GM21515 (cell line): ENCODE data around the gene STRADB.
"Not testable (repeated sequence)": the region's sequence is repeated elsewhere in the genome, so short reads cannot be mapped to it uniquely, and the experiment has no call there.

Experiments used
- ATAC-seq: cut with Tn5 transposase; IDR thresholded peaks from one replicate; pipeline ENCODE4 v1.9.1; 2021; ENCODE audit not compliant: unreplicated experiment

The STRADB gene

DNA sequence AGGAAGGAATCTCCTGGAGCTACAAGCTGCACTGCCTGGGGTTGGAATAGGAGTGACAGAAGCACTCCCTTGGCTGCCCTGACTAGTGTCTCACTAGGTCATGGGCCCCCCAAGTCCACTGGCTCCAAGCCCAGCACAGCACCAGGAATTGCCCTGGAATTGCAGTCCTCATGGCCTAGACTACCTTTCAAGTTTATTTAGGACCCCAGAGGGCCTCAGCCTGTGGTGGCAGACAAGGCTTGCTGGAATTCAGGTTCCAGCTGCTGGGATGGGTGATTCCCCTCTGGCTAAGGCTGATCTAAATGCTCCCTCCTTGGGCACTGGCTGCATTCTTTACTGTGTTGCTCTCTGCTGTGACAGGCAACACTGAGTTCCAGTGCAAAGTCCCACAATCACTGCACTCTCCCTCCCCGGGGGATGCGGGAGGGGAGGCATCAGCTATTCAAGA lies 14.0 kb downstream of the STRADB start:
- no peak for ATAC-seq

DNA sequence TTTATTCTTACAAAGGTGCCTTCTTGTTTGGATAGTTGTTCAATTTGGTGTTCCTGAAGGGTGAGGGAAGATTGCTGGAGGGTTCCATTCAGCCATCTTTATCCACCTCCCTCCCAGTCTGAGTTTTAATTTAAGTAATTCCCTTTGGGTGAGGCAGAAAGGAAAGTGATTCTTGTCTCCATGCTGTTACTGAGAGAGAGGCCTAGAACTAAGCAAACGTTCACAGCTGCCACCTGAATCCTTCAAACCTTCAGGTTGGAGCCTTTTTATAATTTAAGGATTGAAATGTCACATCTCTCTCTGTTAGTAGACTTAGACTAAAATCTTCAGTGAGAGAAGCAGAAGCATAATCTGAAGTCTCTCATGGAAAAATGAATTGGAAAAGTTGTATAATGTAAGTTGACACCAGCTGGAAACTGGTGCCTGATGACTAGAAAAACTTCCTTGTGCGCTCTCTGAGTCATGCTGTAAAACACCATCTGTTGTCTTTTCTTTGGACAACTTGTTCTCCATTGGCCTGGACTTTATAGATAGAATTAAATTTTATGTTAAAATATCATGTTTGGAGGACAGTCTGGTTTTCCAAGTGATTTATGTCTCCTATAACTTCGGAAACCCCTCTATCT lies 14.6 kb downstream of the STRADB start:
- ATAC-seq, result no peak

DNA sequence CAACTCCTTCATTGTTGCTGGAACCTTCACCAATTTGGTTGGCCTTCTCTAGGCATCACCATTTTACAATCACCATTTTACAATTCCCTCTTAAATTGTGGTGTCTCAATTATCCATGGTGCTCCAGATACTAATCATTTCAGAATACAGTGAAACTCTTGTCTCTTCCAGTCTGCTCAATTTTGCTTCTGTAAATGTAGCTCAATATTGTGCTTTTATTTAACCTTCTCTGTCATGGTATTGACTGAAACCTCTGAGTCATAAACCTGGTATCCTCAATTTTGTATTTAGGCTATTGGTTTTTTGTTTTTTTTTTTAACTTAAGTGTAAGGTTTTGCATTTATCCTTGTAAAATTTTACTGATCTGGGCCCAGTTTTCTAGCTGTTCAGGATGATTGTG lies 16.1 kb downstream of the STRADB start:
- no peak for ATAC-seq

DNA sequence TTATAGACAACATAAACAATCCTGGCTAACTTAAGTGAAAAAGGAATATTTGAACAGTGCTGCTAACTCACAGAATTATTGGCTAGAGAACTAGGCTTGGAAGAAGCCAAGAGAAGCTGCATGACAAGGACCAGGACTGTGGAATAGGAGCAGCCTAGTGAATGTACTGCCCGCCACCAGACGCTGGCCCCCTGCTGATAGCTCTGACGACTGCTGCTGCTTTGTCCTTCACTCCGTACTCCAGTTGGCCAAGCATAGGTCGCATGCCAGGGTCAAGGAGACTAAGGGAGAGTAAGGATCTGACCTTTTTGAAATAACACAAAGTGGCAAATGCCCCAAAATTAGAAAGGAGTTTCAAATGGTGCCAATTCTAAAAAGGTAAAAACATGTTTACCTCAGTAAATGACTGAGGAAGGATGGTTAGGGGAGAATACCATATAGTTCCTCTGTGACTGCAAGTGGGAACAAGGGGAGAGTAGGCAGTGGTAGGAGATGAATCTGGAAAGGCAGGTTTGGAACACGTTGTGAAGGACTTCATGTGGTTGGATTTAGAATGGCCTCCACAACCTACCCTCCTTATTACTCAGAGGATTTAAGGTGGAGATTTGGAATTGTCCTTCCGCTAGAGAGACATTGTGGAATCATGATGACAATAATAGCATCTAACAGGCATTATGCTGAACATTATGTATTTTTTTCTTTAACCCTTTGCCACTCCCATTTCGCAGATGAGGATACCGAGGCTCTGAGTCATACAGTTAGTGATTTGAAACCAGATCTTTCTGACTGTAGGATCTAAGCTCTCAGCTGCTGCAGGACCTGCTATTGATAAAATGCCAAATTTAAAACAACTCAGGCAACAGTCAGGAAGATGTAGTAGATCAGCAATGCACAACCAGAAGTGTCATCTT lies 19.5 kb downstream of the STRADB start:
- ATAC-seq, result no peak

DNA sequence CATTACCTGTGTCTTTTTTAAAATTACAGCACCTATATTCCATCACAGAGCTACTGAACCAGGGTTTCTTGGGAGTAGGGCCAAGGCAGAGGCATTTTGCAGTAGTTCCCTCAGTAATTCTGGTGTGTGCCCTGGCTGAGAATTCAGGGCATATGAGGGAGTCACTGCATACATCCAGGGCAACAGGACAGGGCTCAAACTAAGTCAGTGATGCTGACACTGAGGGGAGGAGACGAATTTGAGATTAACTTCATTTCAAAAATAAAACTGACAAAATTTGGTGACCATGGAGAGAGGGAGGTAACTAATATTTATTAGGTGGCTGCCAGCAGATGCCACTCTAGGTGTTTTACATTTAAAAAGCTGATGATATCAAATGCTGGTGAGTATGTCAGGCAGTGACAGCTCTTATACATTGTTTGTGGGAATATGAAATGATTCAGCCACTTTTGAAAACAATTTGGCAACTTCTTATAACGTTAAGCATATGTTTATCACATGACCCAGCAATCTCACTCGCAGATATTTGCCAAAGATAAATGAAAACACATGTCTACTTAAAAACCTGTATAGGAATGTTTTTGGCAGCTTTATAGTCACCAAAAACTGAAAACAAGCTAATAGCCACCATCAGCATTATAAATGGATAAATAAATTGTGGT lies 20.3 kb downstream of the STRADB start:
- ATAC-seq, result no peak

DNA sequence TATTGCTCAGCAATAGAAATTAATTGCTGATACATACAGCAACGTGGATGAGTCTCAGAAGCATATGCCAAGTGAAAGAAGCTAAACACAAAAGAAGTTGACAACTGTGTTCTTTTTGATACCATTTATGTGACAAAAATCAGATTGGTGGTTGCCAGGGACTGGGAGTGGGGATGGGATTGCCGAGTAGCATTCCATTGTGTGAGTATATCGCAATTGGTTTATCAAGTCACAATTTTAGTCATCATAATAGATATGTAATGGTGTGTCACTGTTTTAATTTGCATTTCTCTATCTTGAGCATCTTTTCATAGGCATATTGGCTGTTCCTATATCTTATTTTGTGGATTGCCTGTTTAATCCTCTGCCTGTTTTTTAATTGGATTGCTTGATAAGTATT lies 20.9 kb downstream of the STRADB start:
- no peak for ATAC-seq

DNA sequence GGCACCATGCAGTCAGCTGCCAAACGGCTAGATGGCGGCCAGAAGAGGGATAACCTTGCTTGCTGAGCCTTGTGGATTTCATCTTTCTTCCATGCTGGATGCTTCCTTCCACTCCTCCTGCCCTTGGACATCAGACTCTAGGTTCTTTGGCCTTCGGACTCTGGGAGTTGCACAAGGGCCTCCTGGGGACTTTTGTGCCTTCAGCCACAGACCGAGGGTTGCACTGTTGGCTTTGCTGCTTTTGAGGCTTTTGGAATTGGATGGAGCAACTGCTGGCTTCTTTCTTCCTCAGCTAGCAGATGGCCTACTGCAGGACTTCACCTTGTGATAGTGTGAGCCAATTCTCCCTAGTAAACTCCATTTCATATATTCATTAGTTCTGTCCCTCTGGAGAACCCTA lies 31.0 kb downstream of the STRADB start:
- no peak for ATAC-seq

DNA sequence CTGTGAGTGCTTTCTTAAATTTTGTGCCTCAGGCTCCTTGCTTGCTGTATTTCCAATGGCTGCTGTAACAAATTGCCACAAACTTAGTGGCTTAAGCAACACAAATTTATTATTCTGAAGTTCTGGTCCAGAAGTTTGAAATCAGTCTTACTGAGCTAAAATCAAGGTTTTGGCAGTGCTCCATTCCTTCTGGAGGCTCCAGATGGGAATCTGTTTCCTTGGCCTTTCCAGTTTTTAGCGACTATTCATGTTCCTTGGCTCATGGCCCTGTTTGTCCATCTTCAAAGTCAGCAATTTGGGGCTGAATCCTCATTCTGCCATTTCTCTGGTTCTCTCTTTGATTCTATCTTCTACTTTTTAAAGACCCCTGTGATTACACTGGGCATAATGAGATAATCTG lies 31.8 kb downstream of the STRADB start:
- no peak for ATAC-seq

DNA sequence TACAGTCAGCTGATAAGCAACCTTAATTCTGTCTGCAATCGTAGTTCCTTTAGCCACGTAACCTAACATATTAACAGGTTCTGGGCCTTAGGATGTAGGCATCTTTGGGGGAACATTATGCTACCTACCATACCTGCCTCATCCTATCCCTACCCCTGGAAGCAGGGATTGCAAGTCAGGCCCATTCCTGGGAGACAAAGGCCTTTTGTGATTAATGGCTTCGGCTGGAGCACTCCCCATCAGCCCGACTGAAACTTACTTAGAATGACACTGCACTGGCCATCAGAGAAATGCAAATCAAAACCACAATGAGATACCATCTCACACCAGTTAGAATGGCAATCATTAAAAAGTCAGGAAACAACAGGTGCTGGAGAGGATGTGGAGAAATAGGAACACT lies 32.2 kb downstream of the STRADB start:
- ATAC-seq, result not testable (repeated sequence)

DNA sequence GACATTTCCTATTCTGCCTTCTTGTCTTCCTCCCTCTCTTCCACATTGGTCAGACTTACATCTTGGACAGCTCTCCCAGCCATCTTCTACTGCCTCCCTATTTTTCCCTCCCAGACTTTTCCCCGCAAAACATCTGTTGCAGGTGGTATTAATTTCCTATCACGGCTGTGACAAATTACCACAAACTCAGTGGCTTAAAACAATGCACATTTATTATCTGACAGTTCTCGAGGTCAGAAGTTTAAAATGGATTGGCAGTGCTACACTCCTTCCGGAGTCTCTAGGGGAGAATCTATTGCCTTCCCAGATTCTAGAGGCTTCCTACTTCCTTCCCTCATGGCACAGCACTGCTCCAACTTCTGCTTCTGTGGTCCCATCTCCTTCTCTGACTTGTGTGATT lies 33.3 kb downstream of the STRADB start:
- no peak for ATAC-seq

DNA sequence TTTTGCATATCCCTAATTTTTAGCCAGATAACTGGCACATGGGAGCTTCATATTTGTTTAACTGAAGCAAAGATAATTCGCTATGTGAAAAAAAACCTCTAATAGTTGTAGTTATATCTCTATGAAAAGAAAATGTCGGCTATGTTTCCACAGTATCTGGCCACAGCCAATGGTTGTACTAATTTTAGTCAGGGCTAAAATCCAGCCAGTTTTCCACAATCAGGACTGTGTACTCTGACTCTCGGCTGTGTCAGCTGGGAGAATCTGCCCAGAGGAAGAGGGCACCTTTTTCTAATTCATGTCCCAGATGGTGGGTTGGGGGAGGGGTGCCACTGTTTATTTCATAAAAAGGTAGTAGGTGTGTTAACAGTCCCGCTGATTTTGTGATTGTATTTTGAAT lies 38.8 kb downstream of the STRADB start:
- ATAC-seq, result no peak

DNA sequence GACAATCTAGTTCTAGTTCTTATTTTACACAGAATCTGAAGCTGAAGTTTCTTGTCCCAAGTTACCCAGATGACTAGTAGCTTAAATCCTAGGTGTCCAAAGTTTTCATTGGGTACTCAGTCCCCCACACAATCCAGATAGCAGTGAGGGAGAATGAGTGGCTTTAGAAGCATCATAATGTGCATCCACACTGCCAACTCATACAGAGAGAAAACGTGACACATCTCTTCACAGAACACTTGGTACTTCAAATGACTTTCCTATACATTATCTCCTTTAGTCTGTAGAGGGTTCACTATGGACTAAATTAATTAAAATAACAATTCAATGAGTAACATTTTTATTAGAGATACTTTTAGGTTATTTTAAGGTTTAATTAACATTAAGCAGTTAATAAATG lies 45.2 kb downstream of the STRADB start:
- no peak for ATAC-seq

DNA sequence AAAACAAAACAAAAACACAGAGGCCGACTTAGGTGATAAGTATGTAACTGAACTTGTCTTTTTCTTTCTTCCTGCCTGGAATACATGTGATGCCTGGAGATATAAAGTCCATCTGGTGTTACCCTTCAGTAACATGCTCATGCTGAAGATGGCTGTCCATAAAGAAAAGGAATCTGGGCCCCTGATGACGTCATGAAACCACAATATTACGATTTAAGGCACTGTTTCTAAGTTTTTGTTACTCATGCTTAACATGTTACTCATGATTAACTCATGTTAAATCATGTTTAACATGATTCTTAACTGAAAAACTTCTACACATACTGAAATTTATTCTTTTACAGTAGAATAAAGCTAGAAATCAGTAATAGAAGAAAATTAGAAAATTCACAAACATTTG lies 49.0 kb downstream of the STRADB start:
- no peak for ATAC-seq

DNA sequence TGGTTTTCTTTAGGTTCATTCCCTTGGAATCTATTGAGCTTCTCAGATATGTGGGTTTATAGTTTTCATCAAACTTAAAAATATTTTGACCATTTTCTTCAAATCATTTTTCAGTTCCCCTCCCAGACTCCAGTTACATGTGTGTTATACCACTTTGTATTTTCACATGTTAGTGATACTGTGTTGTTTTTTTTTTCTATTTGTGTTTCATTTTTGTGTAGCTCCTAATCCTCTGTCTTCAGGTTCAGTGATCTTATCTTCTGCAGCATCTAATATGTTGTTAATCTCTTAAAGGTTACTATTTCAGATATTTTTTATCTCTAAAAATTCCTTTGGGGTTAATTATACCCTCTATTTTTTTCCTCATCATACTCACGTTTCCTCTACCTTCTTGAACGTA lies 51.2 kb downstream of the STRADB start:
- ATAC-seq, result no peak

DNA sequence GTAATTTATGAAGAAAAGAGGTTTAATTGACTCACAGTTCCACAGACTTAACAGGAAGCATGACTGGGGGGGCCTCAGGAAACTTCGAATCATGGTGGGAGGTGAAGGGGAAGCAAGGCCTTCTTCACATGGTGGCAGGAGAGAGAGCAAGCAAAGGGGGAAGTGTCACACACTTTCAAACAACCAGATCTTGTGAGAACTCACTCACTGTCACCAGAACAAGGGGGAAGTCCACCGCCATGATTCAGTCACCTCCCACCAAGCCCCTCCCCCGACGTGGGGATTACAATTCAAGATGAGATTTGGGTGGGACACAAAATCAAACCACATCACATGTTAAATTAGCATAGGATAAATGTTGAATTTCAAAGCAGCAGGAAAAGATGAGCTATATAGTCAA lies 56.2 kb downstream of the STRADB start:
- ATAC-seq, result no peak

DNA sequence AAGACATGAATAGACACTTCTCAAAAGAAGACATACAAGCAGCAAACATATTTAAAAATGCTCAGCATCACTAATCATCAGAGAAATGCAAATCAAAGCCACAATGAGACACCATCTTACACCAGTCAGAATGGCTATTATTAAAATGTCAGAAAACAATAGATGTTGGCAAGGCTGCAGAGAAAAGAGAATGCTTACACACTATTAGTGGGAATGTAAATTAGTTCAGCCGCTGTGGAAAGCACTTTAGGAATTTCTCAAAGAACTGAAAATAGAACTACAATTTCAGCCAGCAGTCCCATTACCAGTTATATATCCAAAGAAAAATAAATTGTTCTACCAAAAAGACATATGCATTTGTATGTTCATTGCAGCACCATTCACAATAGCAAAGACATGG lies 61.7 kb downstream of the STRADB start:
- no peak for ATAC-seq

DNA sequence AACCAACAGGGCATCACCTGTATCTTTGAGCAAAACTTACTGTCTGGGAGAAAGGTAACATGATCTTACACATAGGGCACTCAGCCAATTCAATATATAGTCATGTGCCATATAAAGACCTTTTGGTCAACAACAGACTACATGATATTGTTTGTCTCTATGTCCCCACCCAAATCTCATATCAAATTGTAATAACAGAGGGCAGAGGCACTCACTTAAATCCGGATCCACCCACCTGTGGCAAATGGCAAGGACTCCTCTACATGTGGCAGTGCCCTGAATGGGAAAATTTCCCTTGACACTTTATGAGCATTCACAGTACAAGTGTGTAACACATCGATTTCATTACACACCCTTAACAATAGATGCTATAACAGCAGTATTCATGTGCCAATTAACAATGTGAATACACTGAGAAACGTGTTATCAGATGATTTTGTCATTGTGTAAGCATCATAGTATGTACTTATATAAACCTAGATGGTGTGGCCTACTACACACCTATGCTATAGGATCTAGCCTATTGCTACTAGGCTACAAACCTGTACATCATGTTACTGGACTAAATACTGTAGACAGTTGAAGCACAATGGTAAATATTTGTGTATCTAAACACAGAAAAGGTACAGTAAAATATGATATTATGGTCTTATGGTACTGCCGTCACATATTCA lies 64.2 kb downstream of the STRADB start:
- no peak for ATAC-seq

DNA sequence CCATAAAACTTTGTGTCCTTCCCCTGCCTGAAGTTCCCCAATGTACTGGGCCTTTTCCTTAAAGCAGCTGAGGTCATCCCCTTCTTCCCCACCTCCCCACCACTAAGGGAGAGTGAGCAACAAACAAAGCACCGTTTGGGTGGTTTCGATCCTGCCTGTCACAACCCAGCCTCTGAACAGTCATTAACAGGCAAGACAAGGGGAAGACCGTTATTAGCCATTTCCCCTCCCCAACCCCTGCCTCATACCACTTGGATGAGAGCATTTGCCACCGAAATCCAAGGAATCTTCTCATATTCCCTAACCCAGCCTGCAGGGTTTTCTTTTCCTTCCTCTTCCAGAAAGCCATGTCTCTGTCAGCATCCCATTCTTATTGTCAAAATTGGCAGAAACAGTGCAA lies 65.6 kb downstream of the STRADB start:
- no peak for ATAC-seq

DNA sequence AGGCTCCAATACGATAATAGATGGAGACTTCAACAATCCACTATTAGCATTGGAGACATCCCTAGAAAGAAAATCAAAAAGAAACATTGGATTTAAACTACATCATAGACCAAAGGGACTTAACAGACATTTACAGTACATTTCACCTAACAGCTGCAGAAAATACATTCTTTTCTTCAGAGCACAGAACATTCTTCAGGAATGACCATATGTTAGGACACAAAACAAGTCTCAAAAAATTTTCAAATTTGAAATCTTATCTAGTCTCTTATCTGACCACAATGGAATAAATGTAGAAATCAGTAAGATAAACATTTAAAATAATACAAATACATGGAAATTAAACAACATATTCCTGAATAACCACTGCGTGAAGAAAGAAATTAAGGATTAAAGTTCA lies 68.7 kb downstream of the STRADB start:
- no peak for ATAC-seq

DNA sequence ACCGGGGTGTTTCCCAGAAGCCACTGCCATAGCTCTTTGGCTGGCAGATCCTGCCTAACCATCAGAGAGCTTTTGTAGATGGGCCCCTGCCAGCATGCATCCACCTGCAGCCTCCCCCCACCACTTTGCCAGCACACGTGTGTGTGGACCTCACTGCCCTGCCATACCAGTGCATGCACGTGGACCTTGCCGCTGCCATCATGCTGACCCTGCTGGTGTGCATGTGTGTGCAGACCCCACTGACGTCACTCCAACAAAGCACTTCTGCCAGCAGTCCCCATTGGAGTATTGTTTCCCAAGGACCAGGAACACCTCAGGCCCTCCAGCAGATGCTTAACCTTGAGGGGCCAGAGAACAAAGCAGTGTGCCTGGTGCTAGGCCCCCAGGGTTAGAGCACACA lies 71.4 kb downstream of the STRADB start:
- ATAC-seq, result no peak

DNA sequence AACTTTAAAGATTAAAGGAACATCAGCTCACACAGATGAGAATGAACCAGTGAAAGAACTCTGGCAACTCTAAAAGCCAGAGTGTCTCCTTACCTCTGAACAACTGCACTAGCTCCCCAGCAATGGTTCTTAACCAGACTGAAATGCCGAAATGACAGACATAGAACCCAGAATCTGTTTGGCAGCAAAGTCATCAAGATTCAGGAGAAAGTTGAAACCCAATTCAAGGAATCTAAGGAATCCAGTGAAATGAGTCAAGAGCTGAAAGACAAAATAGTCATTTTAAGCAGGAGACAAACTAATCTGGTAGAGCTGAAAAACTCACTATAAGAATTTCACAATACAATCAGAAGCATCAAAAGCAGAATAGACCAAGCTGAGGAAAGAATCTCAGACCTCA lies 72.0 kb downstream of the STRADB start:
- ATAC-seq, result no peak
